ENCODE results near the gene SFMBT2.

The SFMBT2 gene

DNA sequence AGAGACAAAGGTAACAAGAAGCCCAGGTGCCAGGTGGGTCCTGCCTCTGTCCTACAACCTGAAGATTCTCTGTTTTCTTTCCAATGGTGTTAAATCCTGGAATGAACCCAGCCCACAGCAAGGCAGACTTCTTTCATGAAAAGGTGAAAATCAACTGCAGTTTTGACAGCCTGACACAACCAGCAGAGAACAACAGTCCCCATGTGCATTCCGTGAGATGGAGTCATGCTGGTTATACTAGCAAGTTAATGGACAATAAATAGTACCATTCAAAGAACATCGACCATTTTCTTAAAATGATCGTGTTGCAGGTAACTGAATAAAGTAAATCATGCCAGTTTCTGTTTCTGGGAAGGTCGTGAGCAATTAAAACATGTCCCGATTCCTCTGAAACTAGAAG is 131.5 kb downstream of the SFMBT2 start:
- DNase-seq (ENCODE audit: low read depth, low spot score): no peak
- POLR2A ChIA-PET: no interaction called here
- CTCF ChIA-PET: no interaction called here
- TF ChIP-seq, protein P1, sequence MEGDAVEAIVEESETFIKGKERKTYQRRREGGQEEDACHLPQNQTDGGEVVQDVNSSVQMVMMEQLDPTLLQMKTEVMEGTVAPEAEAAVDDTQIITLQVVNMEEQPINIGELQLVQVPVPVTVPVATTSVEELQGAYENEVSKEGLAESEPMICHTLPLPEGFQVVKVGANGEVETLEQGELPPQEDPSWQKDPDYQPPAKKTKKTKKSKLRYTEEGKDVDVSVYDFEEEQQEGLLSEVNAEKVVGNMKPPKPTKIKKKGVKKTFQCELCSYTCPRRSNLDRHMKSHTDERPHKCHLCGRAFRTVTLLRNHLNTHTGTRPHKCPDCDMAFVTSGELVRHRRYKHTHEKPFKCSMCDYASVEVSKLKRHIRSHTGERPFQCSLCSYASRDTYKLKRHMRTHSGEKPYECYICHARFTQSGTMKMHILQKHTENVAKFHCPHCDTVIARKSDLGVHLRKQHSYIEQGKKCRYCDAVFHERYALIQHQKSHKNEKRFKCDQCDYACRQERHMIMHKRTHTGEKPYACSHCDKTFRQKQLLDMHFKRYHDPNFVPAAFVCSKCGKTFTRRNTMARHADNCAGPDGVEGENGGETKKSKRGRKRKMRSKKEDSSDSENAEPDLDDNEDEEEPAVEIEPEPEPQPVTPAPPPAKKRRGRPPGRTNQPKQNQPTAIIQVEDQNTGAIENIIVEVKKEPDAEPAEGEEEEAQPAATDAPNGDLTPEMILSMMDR (IDR thresholded peaks at IDR 0.05; ENCODE audit: insufficient read depth, low read length, missing control alignments): no peak
- no peak overlapping the region for H3K4me3 ChIP-seq (ENCODE audit: low read depth, low read length)

GRCh38 chr10:7277867-7278266 is 133.0 kb downstream of the SFMBT2 start:
- DNase-seq (ENCODE audit: low read depth, low spot score): no peak
- no peak overlapping the region for H3K4me3 ChIP-seq (ENCODE audit: low read depth, low read length)
- POLR2A ChIA-PET: no interaction called here
- TF ChIP-seq, protein P1 (IDR thresholded peaks at IDR 0.05; ENCODE audit: insufficient read depth, low read length, missing control alignments): no peak
- CTCF ChIA-PET: no interaction called here

DNA sequence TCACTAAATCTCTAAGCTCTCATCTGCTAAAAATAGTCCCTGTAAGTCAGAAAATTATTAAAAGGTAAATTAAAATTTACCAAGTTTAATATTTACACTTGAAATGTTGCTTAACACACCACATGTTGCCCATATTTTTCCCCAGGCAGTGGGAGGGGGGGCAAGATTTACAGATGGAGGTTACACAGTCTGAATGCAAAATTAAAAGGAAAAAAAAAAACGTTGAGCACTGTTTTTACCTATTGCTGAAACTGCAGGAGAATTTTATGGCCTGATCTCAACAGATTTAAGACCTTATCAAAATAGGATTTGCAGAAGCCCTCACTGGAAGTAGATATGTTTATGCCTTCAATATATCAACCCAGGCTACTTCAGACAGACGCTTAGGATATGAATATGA is 133.4 kb downstream of the SFMBT2 start:
- H3K4me3 ChIP-seq (ENCODE audit: low read depth, low read length): no peak overlapping the region
- CTCF ChIA-PET: no interaction called here
- POLR2A ChIA-PET: no interaction called here
- no peak for DNase-seq (ENCODE audit: low read depth, low spot score)
- TF ChIP-seq, protein P1 (IDR thresholded peaks at IDR 0.05; ENCODE audit: insufficient read depth, low read length, missing control alignments): no peak

- DNase-seq (ENCODE audit: low read depth, low spot score): no peak
- TF ChIP-seq, protein P1 (IDR thresholded peaks at IDR 0.05; ENCODE audit: insufficient read depth, low read length, missing control alignments): no peak
- POLR2A ChIA-PET: no interaction called here
- no peak overlapping the region for H3K4me3 ChIP-seq (ENCODE audit: low read depth, low read length)
- CTCF ChIA-PET: no interaction called here
Observed at GRCh38 chr10:7275761-7276440, 134.9 kb downstream of the SFMBT2 start.

DNA sequence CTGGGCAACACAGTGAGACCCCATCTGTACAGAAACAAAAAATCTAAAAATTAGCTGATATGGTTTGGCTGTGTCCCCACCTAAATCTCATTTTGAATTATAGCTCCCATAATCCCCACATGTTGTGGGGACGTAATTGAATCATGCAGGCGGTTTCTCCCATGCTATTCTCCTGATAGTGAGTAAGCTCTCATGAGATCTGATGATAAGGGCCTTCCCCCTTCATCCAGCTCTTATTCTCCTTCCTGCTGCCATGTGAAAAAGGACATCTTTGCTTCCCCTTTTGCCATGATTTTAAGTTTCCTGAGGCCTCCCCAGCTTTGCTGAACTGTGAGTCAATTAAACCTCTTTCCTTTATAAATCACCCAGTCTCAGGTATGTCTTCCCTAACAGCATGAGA is 136.5 kb downstream of the SFMBT2 start:
- ChIA-PET POLR2A (no interaction called here), CTCF (no interaction called here)
- TF ChIP-seq, protein P1 (IDR thresholded peaks at IDR 0.05; ENCODE audit: insufficient read depth, low read length, missing control alignments): no peak
- DNase-seq (ENCODE audit: low read depth, low spot score): no peak
- H3K4me3 ChIP-seq (ENCODE audit: low read depth, low read length): no peak overlapping the region

DNA sequence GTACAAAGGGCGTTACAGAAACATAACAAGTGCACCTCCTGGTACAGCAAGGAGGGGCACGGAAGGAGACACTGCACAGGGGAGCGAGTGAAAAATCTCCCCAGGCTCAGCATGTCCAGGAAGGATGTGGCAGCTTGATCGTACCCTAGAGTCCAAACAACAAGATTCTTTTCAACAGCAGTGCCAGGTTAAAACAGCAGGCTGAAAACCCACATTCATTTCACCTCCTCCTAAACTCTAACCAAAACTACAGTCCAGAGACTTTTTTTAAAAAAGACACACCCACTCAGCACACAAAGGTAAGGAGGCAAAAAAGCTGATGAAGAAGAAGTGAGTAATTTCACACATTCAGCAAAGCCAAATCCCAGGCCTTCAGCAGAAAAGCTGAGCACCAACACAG is 138.8 kb downstream of the SFMBT2 start:
- ChIA-PET CTCF (no interaction called here), POLR2A (no interaction called here)

More for the DNA sequence above, 138.8 kb downstream of the SFMBT2 start:
- no peak for DNase-seq (ENCODE audit: low read depth, low spot score)
- TF ChIP-seq, protein P1 (IDR thresholded peaks at IDR 0.05; ENCODE audit: insufficient read depth, low read length, missing control alignments): no peak
- H3K4me3 ChIP-seq (ENCODE audit: low read depth, low read length): no peak overlapping the region
